NCI-H510A treated with DMSO at 0.1 percent for 48 hours (cell line): ENCODE results near the gene TMEM33.

Source experiments
- DNase-seq: peaks from one replicate; lab custom pipeline; 2025; lab: John Stamatoyannopoulos, UW

TMEM33 gene

DNA sequence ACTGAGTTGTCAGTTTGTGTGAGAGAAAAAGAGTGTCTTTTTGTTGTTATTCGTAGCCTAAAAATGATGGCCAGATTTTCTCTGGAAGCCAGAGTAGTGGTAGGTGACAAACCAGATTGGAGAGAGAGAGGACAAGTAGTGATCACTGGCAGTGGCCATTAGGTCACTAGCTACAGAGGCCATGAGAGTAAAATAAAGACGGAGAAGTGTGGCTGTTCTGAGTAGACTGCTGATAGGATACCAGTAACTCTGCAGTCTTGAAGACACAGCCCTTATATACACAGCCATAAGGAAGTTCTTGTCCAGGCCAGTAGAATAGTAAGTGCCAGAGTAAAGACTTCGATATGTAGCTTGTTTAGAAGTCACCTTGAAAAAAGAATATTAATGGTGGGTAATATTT is 62.8 kb downstream of the TMEM33 start:
- DNase-seq, result no peak

DNA sequence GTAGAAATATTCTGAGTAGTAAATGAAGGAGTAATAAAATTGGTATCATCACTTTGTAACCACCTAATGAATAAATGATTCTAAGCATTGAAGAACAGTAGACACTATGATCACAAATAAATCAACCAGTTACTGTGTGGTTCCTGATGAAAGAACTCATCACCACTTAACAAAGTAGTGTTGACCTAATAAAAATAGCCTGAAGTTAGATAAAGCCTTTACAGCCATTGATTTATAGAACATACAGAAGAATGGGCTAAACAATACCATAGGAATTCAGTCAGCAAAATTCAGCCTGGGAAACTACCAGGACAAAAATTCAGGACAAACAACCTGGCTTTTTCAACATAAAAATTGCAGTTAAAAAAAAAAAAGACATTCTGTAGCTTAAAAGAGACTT is 64.1 kb downstream of the TMEM33 start:
- no peak for DNase-seq

DNA sequence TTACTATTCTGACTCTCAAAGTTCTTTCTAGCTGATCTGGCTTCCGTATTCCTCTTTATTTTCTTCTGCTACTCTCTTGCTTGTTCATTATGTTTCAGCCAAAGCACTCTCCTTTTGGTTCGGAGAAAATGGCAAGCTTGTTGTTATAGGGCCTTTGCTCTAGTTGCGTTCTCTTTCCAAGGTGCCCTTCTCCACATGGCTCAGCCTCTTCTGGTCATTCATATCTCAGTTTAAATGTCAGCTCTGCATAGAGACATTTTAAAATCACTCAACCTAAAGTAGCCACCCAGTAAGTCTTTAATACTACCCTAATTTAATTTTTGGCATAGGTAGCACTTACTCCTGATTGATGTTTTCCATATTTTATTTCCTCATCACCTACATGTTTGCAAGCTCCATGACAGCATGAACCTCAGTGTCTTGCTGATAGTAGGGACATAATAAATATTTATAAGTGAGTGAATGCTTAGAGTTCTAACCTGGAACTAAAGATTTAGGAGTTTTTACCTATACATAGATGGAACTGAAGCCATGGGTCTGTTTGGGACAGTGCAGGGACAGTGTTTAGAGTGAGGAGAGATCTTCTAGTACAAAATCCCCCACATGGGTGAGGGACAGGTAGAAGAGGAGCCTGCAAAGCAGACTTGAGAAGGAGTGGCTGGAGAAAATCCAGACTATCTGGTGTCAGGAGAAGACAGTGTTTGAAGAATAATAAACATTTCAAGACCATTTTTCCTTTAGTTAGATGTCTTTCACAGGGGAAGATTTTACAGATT is 73.0 kb downstream of the TMEM33 start:
- DNase-seq, result no peak
